GM12891 (cell line): ENCODE data around the gene PDE10A.

Source experiments
- POLR2A ChIP-seq: IDR thresholded peaks from 2 replicates; pipeline ENCODE4 v1.6.1; 2011; ENCODE audit warnings: low read depth, low read length, control low read depth
- POLR2AphosphoS5 ChIP-seq: IDR thresholded peaks from 2 replicates; pipeline ENCODE4 v1.6.1; 2011; ENCODE audit warnings: low read depth, low read length, control low read depth
- SPI1 ChIP-seq: IDR thresholded peaks from 2 replicates; pipeline ENCODE4 v1.6.1; 2011; ENCODE audit warnings: low read depth, low read length, control low read depth
- TAF1 ChIP-seq: IDR thresholded peaks from 2 replicates; pipeline ENCODE4 v1.6.1; 2011; ENCODE audit warnings: low read depth, low read length, control low read depth

- no peak for TF ChIP-seq POLR2AphosphoS5
- no peak for TF ChIP-seq POLR2A
- no peak for TF ChIP-seq TAF1
- no peak for TF ChIP-seq SPI1
Observed at GRCh38 chr6:165486183-165487137, 176.6 kb downstream of the PDE10A start.
